ENCODE results near the gene ZGPAT.

ZGPAT gene

GRCh38 chr20:63709149-63709527 lies 1.3 kb downstream of the ZGPAT start:
- Histone ChIP-seq H3K9me3 (replicated peaks in 1 of 2; ENCODE audit: control insufficient read depth in 2 of 2, insufficient read depth in 1 of 2, low read depth in 1 of 2, low read length in 2 of 2) (peaks cover 0 to 22% of the 10 kb centered on the region in 2 donors), H3K4me3 (ENCODE audit: low read length in 2 of 2) (peak overlapping the region in 1 of 2 donors; percentile 91)

GRCh38 chr20:63711085-63711645 lies 3.3 kb downstream of the ZGPAT start:
- Histone ChIP-seq H3K18ac (ENCODE audit: low read length) (no peak overlapping the region), H3K27me3 (ENCODE audit: control insufficient read depth in 3 of 3, insufficient read depth in 3 of 3, low read depth in 1 of 3, low read length in 3 of 3) (no peaks in the 10 kb centered on the region), H3K4me1 (ENCODE audit: control insufficient read depth in 2 of 2, insufficient read depth in 1 of 2, low read depth in 1 of 2, low read length in 2 of 2) (peaks cover 12 to 13% of the 10 kb centered on the region in 2 donors), H3K9me3 (replicated peaks in 1 of 2; ENCODE audit: control insufficient read depth in 2 of 2, insufficient read depth in 1 of 2, low read depth in 1 of 2, low read length in 2 of 2) (peaks cover 2 to 36% of the 10 kb centered on the region in 2 donors), H3K4ac (ENCODE audit: low read length) (no peak overlapping the region), H3K4me3 (ENCODE audit: low read length in 2 of 2) (no peak overlapping the region), H4K8ac (ENCODE audit: low read depth, low read length) (no peak overlapping the region), H4K91ac (ENCODE audit: low read depth, low read length, poor library complexity) (no peak overlapping the region), H2AK5ac (ENCODE audit: low read depth, low read length) (no peak overlapping the region), H3K4me2 (ENCODE audit: insufficient read depth, low read length, poor library complexity, severe bottlenecking) (no peak overlapping the region), H3K14ac (ENCODE audit: low read length) (no peak overlapping the region), H3K36me3 (replicated peaks in 1 of 2; ENCODE audit: control insufficient read depth in 2 of 2, insufficient read depth in 2 of 2, low read length in 2 of 2) (peaks cover 15 to 73% of the 10 kb centered on the region in 2 donors), H2BK12ac (ENCODE audit: low read length) (no peak overlapping the region), H3K23ac (ENCODE audit: low read depth, low read length, poor library complexity) (no peak overlapping the region), H2AFZ (ENCODE audit: low read length) (no peak overlapping the region), H3K27ac (replicated peaks; ENCODE audit: low read length) (no peak overlapping the region), H2BK15ac (ENCODE audit: low read length) (no peak overlapping the region), H3K9ac (ENCODE audit: low read depth, low read length, poor library complexity) (no peak overlapping the region), H2BK5ac (ENCODE audit: low read length) (no peak overlapping the region), H2BK120ac (ENCODE audit: low read depth, low read length) (no peak overlapping the region), H3K79me1 (ENCODE audit: low read depth, low read length) (peaks cover 25% of the 10 kb centered on the region)
- WGBS, 2 donors (ENCODE audit: extremely low coverage in 2 of 2, insufficient read length in 2 of 2, insufficient replicate concordance in 1 of 2) = no CpG with 5 or more reads among the region's 12 CpGs
- no peak for DNase-seq (ENCODE audit: low spot score)

More at GRCh38 chr20:63709149-63709527, 1.3 kb downstream of the ZGPAT start:
- Histone ChIP-seq H2BK120ac (ENCODE audit: low read depth, low read length) (no peak overlapping the region), H3K14ac (ENCODE audit: low read length) (no peak overlapping the region), H4K91ac (ENCODE audit: low read depth, low read length, poor library complexity) (no peak overlapping the region), H3K79me1 (ENCODE audit: low read depth, low read length) (peaks cover 30% of the 10 kb centered on the region), H3K9ac (ENCODE audit: low read depth, low read length, poor library complexity) (no peak overlapping the region), H3K18ac (ENCODE audit: low read length) (no peak overlapping the region), H2BK15ac (ENCODE audit: low read length) (no peak overlapping the region), H3K27ac (replicated peaks; ENCODE audit: low read length) (no peak overlapping the region), H2AK5ac (ENCODE audit: low read depth, low read length) (no peak overlapping the region), H3K23ac (ENCODE audit: low read depth, low read length, poor library complexity) (peak overlapping the region; percentile 99), H2BK5ac (ENCODE audit: low read length) (no peak overlapping the region), H2AFZ (ENCODE audit: low read length) (no peak overlapping the region), H3K4me1 (ENCODE audit: control insufficient read depth in 2 of 2, insufficient read depth in 1 of 2, low read depth in 1 of 2, low read length in 2 of 2) (peaks cover 12 to 13% of the 10 kb centered on the region in 2 donors), H3K27me3 (ENCODE audit: control insufficient read depth in 3 of 3, insufficient read depth in 3 of 3, low read depth in 1 of 3, low read length in 3 of 3) (no peaks in the 10 kb centered on the region), H2BK12ac (ENCODE audit: low read length) (no peak overlapping the region), H3K4ac (ENCODE audit: low read length) (no peak overlapping the region), H3K36me3 (replicated peaks in 1 of 2; ENCODE audit: control insufficient read depth in 2 of 2, insufficient read depth in 2 of 2, low read length in 2 of 2) (peaks cover 35 to 77% of the 10 kb centered on the region in 2 donors), H4K8ac (ENCODE audit: low read depth, low read length) (no peak overlapping the region), H3K4me2 (ENCODE audit: insufficient read depth, low read length, poor library complexity, severe bottlenecking) (no peak overlapping the region)
- no CpG with 5 or more reads among the region's 17 CpGs for WGBS, 2 donors (ENCODE audit: extremely low coverage in 2 of 2, insufficient read length in 2 of 2, insufficient replicate concordance in 1 of 2)
- DNase-seq (ENCODE audit: low spot score) = no peak

- no peak overlapping the region for H3K9ac ChIP-seq (ENCODE audit: low read depth, low read length, poor library complexity)
- H3K79me1 ChIP-seq (ENCODE audit: low read depth, low read length) = peaks cover 18% of the 10 kb centered on the region
- DNase-seq (ENCODE audit: low spot score) = no peak
- H3K4ac ChIP-seq (ENCODE audit: low read length) = no peak overlapping the region
- H2AK5ac ChIP-seq (ENCODE audit: low read depth, low read length) = no peak overlapping the region
- H3K4me1 ChIP-seq (ENCODE audit: control insufficient read depth in 2 of 2, insufficient read depth in 1 of 2, low read depth in 1 of 2, low read length in 2 of 2) = peaks cover 6 to 8% of the 10 kb centered on the region in 2 donors
- no peak overlapping the region for H2AFZ ChIP-seq (ENCODE audit: low read length)
- peaks cover 2 to 43% of the 10 kb centered on the region in 2 donors for H3K9me3 ChIP-seq (replicated peaks in 1 of 2; ENCODE audit: control insufficient read depth in 2 of 2, insufficient read depth in 1 of 2, low read depth in 1 of 2, low read length in 2 of 2)
- no peak overlapping the region for H3K18ac ChIP-seq (ENCODE audit: low read length)
- no peak overlapping the region for H2BK120ac ChIP-seq (ENCODE audit: low read depth, low read length)
- H3K27ac ChIP-seq (replicated peaks; ENCODE audit: low read length) = no peak overlapping the region
- H4K8ac ChIP-seq (ENCODE audit: low read depth, low read length) = no peak overlapping the region
- H3K14ac ChIP-seq (ENCODE audit: low read length) = no peak overlapping the region
- H3K4me2 ChIP-seq (ENCODE audit: insufficient read depth, low read length, poor library complexity, severe bottlenecking) = no peak overlapping the region
- H3K36me3 ChIP-seq (replicated peaks in 1 of 2; ENCODE audit: control insufficient read depth in 2 of 2, insufficient read depth in 2 of 2, low read length in 2 of 2) = peaks cover 10 to 74% of the 10 kb centered on the region in 2 donors
- no peak overlapping the region for H3K23ac ChIP-seq (ENCODE audit: low read depth, low read length, poor library complexity)
- no peak overlapping the region for H2BK12ac ChIP-seq (ENCODE audit: low read length)
- no peak overlapping the region for H3K4me3 ChIP-seq (ENCODE audit: low read length in 2 of 2)
- H4K91ac ChIP-seq (ENCODE audit: low read depth, low read length, poor library complexity) = no peak overlapping the region
- no peaks in the 10 kb centered on the region for H3K27me3 ChIP-seq (ENCODE audit: control insufficient read depth in 3 of 3, insufficient read depth in 3 of 3, low read depth in 1 of 3, low read length in 3 of 3)
- H2BK5ac ChIP-seq (ENCODE audit: low read length) = no peak overlapping the region
- H2BK15ac ChIP-seq (ENCODE audit: low read length) = no peak overlapping the region
- WGBS, 2 donors (ENCODE audit: extremely low coverage in 2 of 2, insufficient read length in 2 of 2, insufficient replicate concordance in 1 of 2) = no CpG with 5 or more reads among the region's 1 CpG
These were observed 4.4 kb downstream of the ZGPAT start for GRCh38 chr20:63712191-63712590.

- Histone ChIP-seq H2BK120ac (ENCODE audit: low read depth, low read length) (no peak overlapping the region), H3K27ac (replicated peaks; ENCODE audit: low read length) (no peak overlapping the region), H3K4me1 (ENCODE audit: control insufficient read depth in 2 of 2, insufficient read depth in 1 of 2, low read depth in 1 of 2, low read length in 2 of 2) (no peaks in the 10 kb centered on the region), H3K9me3 (replicated peaks in 1 of 2; ENCODE audit: control insufficient read depth in 2 of 2, insufficient read depth in 1 of 2, low read depth in 1 of 2, low read length in 2 of 2) (peaks cover 2 to 59% of the 10 kb centered on the region in 2 donors), H3K4me2 (ENCODE audit: insufficient read depth, low read length, poor library complexity, severe bottlenecking) (no peak overlapping the region), H2AK5ac (ENCODE audit: low read depth, low read length) (no peak overlapping the region), H3K9ac (ENCODE audit: low read depth, low read length, poor library complexity) (no peak overlapping the region), H3K79me1 (ENCODE audit: low read depth, low read length) (peaks cover 3% of the 10 kb centered on the region), H2AFZ (ENCODE audit: low read length) (no peak overlapping the region), H3K4ac (ENCODE audit: low read length) (no peak overlapping the region), H3K18ac (ENCODE audit: low read length) (no peak overlapping the region), H3K4me3 (ENCODE audit: low read length in 2 of 2) (no peak overlapping the region), H3K14ac (ENCODE audit: low read length) (no peak overlapping the region), H3K23ac (ENCODE audit: low read depth, low read length, poor library complexity) (no peak overlapping the region), H3K36me3 (replicated peaks in 1 of 2; ENCODE audit: control insufficient read depth in 2 of 2, insufficient read depth in 2 of 2, low read length in 2 of 2) (peaks cover 10 to 83% of the 10 kb centered on the region in 2 donors), H4K91ac (ENCODE audit: low read depth, low read length, poor library complexity) (no peak overlapping the region), H4K8ac (ENCODE audit: low read depth, low read length) (no peak overlapping the region), H3K27me3 (ENCODE audit: control insufficient read depth in 3 of 3, insufficient read depth in 3 of 3, low read depth in 1 of 3, low read length in 3 of 3) (no peaks in the 10 kb centered on the region), H2BK5ac (ENCODE audit: low read length) (no peak overlapping the region), H2BK12ac (ENCODE audit: low read length) (no peak overlapping the region), H2BK15ac (ENCODE audit: low read length) (no peak overlapping the region)
- no peak for DNase-seq (ENCODE audit: low spot score)
- WGBS, 2 donors (ENCODE audit: extremely low coverage in 2 of 2, insufficient read length in 2 of 2, insufficient replicate concordance in 1 of 2) = no CpG with 5 or more reads among the region's 5 CpGs
These were observed 7.0 kb downstream of the ZGPAT start for GRCh38 chr20:63714858-63715257.

Measured in neuronal stem cell (in vitro differentiated cells).